ENCODE data around the gene NSUN2.

DNA sequence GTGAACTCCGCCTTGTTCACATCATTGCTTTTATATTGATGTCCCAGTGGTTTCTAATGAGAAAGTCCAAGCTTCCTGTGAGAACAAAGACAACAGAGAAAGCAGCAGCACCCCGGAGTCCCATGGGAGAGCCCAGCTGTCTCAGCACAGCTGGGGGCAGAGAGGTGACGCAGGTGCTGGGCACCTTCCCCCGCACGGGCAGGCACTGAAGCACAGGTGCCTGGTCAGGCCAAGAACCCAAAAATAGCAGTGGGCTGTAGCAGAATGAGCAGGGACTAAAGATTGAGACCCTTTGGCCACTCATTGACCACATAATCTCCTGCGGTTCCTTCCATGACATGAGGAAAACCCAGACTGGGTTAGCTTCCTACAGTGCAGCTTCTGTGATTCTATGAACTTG is 19.2 kb upstream of the NSUN2 start:
- TF ChIP-seq, protein P1, sequence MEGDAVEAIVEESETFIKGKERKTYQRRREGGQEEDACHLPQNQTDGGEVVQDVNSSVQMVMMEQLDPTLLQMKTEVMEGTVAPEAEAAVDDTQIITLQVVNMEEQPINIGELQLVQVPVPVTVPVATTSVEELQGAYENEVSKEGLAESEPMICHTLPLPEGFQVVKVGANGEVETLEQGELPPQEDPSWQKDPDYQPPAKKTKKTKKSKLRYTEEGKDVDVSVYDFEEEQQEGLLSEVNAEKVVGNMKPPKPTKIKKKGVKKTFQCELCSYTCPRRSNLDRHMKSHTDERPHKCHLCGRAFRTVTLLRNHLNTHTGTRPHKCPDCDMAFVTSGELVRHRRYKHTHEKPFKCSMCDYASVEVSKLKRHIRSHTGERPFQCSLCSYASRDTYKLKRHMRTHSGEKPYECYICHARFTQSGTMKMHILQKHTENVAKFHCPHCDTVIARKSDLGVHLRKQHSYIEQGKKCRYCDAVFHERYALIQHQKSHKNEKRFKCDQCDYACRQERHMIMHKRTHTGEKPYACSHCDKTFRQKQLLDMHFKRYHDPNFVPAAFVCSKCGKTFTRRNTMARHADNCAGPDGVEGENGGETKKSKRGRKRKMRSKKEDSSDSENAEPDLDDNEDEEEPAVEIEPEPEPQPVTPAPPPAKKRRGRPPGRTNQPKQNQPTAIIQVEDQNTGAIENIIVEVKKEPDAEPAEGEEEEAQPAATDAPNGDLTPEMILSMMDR (IDR thresholded peaks at IDR 0.05), result no peak
- TF ChIP-seq SREBF2 (IDR thresholded peaks at IDR 0.05) (no peak), HOXA7 (CRISPR knock-in tag; IDR thresholded peaks at IDR 0.05) (no peak), RCOR1 (IDR thresholded peaks at IDR 0.05; ENCODE audit: low read depth, low read length) (no peak), EP300 (IDR thresholded peaks at IDR 0.05) (no peak), KDM5A (IDR thresholded peaks at IDR 0.05) (no peak), MAFK (IDR thresholded peaks at IDR 0.05; ENCODE audit: partially characterized antibody) (no peak)
- TF ChIP-seq, protein P2, sequence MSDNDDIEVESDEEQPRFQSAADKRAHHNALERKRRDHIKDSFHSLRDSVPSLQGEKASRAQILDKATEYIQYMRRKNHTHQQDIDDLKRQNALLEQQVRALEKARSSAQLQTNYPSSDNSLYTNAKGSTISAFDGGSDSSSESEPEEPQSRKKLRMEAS (IDR thresholded peaks at IDR 0.05), result no peak
